Thyroid gland (tissue), 4 donors: ENCODE data around the gene ZNF724.

ENCODE experiments used
- CTCF ChIP-seq, 6 experiments: fragments of 200-600 bp in 3 of 6; fragments of 450-650 bp in 3 of 6; sonication (generic) in 3 of 6; IDR thresholded peaks; one replicate each; pipeline ENCODE4 v1.5.1; 2016 to 2019; ENCODE audit warnings: antibody characterized with exemption in 6 of 6, mild to moderate bottlenecking in 2 of 6, inconsistent platforms in 1 of 6, moderate library complexity in 1 of 6
- POLR2A ChIP-seq, 2 donors: fragments of 450-650 bp; IDR thresholded peaks; one replicate each; pipeline ENCODE4 v1.6.1; 2017; ENCODE audit warnings: antibody characterized with exemption in 2 of 2, mild to moderate bottlenecking in 2 of 2, moderate library complexity in 1 of 2

GRCh38 chr19:23254141-23254910 is 4.1 kb upstream of the ZNF724 start:
- TF ChIP-seq POLR2A (IDR thresholded peaks at IDR 0.05) = no peak
- no peak for TF ChIP-seq CTCF (IDR thresholded peaks at IDR 0.05)
